Natural killer cell treated with Interleukin-12 subunit alpha and Interleukin-12 subunit beta and Interleukin-15 and Interleukin-18, amount 100 ng/mL, for 72 hours (primary cell): ENCODE measurements around the gene NEK11. TPM values are rescaled to one million over a fixed set of nuclear protein-coding genes. Genes with fewer than 3 reads are reported as not detected.

Experiments used
- ATAC-seq, 2 donors: fragments of 150-1000 bp; cut with Tn5 transposase in 1 of 2; sonication (Bioruptor Pico), chemical (Tn5 transposase) in 1 of 2; 2 replicates each; pipeline ENCODE4 v1.10.0; 2021
- DNase-seq: peaks from one replicate; pipeline ENCODE4 v3.0.0; 2022; ENCODE audit warnings: low spot score
- H3K27ac Mint-ChIP-seq, 2 donors: 1 replicate in 1 of 2; 2 replicates in 1 of 2; pipeline ENCODE4 v1.8.0; 2022; ENCODE audit warnings: mixed read lengths in 2 of 2, mild to moderate bottlenecking in 1 of 2, moderate library complexity in 1 of 2
- H3K27me3 Mint-ChIP-seq, 2 donors: 1 replicate in 1 of 2; 2 replicates in 1 of 2; pipeline ENCODE4 v1.8.0; 2022; ENCODE audit warnings: mixed read lengths in 2 of 2
- H3K36me3 Mint-ChIP-seq: one replicate; pipeline ENCODE4 v1.8.0; 2022; ENCODE audit warnings: mixed read lengths
- H3K4me1 Mint-ChIP-seq, 2 donors: 1 replicate in 1 of 2; 2 replicates in 1 of 2; pipeline ENCODE4 v1.8.0; 2022; ENCODE audit warnings: low read depth in 2 of 2, mixed read lengths in 2 of 2, mild to moderate bottlenecking in 1 of 2
- H3K4me3 Mint-ChIP-seq: one replicate; pipeline ENCODE4 v1.8.0; 2022; ENCODE audit warnings: mixed read lengths
- H3K9me3 Mint-ChIP-seq: 2 replicates; pipeline ENCODE4 v1.8.0; 2022; ENCODE audit warnings: mixed read lengths
- total RNA-seq, 2 donors: library from RNA; stranded (reverse); gene quantifications; one replicate each; pipeline ENCODE4 v1.2.3, GENCODE V29; 2022

NEK11 gene
- total RNA-seq, 2 donors from 2014 or later = 2.0 to 4.1 TPM

GRCh38 chr3:131178710-131179375 lies 152.2 kb downstream of the NEK11 start:
- H3K4me1 Mint-ChIP-seq = peaks cover 7 to 14% of the 10 kb centered on the region in 2 donors
- no peak overlapping the region for H3K27ac Mint-ChIP-seq
- no peak overlapping the region for H3K4me3 Mint-ChIP-seq
- no peak for ATAC-seq
- no peaks in the 10 kb centered on the region for H3K27me3 Mint-ChIP-seq
- H3K36me3 Mint-ChIP-seq = no peaks in the 10 kb centered on the region
- no peaks in the 10 kb centered on the region for H3K9me3 Mint-ChIP-seq
- no peak for DNase-seq

GRCh38 chr3:131192701-131193100 lies 166.0 kb downstream of the NEK11 start:
- H3K27ac Mint-ChIP-seq = no peak overlapping the region
- H3K4me1 Mint-ChIP-seq = no peaks in the 10 kb centered on the region
- no peaks in the 10 kb centered on the region for H3K9me3 Mint-ChIP-seq
- no peak for DNase-seq
- H3K27me3 Mint-ChIP-seq = no peaks in the 10 kb centered on the region
- no peaks in the 10 kb centered on the region for H3K36me3 Mint-ChIP-seq
- H3K4me3 Mint-ChIP-seq = no peak overlapping the region
- no peak for ATAC-seq

- no peaks in the 10 kb centered on the region for H3K27me3 Mint-ChIP-seq
- H3K36me3 Mint-ChIP-seq = no peaks in the 10 kb centered on the region
- ATAC-seq (no peak), DNase-seq (no peak)
- H3K4me3 Mint-ChIP-seq = no peak overlapping the region
- H3K4me1 Mint-ChIP-seq = no peaks in the 10 kb centered on the region
- H3K27ac Mint-ChIP-seq = no peak overlapping the region
- H3K9me3 Mint-ChIP-seq = no peaks in the 10 kb centered on the region
These were observed 167.1 kb downstream of the NEK11 start for GRCh38 chr3:131193641-131194238.

- DNase-seq (no peak), ATAC-seq (no peak)
- Mint-ChIP-seq H3K27me3 (no peaks in the 10 kb centered on the region), H3K36me3 (no peaks in the 10 kb centered on the region), H3K4me1 (no peaks in the 10 kb centered on the region), H3K4me3 (no peak overlapping the region), H3K27ac (no peak overlapping the region), H3K9me3 (no peaks in the 10 kb centered on the region)
These were observed 168.1 kb downstream of the NEK11 start for GRCh38 chr3:131194816-131195215.

- Mint-ChIP-seq H3K27me3 (no peaks in the 10 kb centered on the region), H3K36me3 (no peaks in the 10 kb centered on the region), H3K27ac (no peak overlapping the region), H3K4me1 (peaks cover 0 to 5% of the 10 kb centered on the region in 2 donors), H3K4me3 (no peak overlapping the region), H3K9me3 (no peaks in the 10 kb centered on the region)
- DNase-seq (no peak), ATAC-seq (no peak)
These were observed 174.0 kb downstream of the NEK11 start for GRCh38 chr3:131200636-131201199.

GRCh38 chr3:131216330-131216729 lies 189.7 kb downstream of the NEK11 start:
- Mint-ChIP-seq H3K4me1 (peaks cover 0 to 3% of the 10 kb centered on the region in 2 donors), H3K27ac (no peak overlapping the region)

GRCh38 chr3:131216801-131217200 lies 190.1 kb downstream of the NEK11 start:
- DNase-seq (no peak), ATAC-seq (no peak)
- Mint-ChIP-seq H3K4me1 (peaks cover 0 to 3% of the 10 kb centered on the region in 2 donors), H3K9me3 (no peaks in the 10 kb centered on the region), H3K27ac (no peak overlapping the region), H3K36me3 (peaks cover under 1% of the 10 kb centered on the region), H3K4me3 (no peak overlapping the region), H3K27me3 (peaks cover 2 to 6% of the 10 kb centered on the region in 2 donors)

More at GRCh38 chr3:131216330-131216729, 189.7 kb downstream of the NEK11 start:
- H3K9me3 Mint-ChIP-seq = peaks cover 3% of the 10 kb centered on the region
- H3K4me3 Mint-ChIP-seq = no peak overlapping the region
- peaks cover 5% of the 10 kb centered on the region for H3K36me3 Mint-ChIP-seq
- H3K27me3 Mint-ChIP-seq = peaks cover 7 to 9% of the 10 kb centered on the region in 2 donors
- DNase-seq (no peak), ATAC-seq (no peak)

GRCh38 chr3:131217296-131217741 lies 190.6 kb downstream of the NEK11 start:
- DNase-seq (no peak), ATAC-seq (no peak)
- Mint-ChIP-seq H3K4me3 (no peak overlapping the region), H3K27ac (no peak overlapping the region), H3K4me1 (peaks cover 0 to 3% of the 10 kb centered on the region in 2 donors), H3K36me3 (no peaks in the 10 kb centered on the region), H3K27me3 (peaks cover 0 to 6% of the 10 kb centered on the region in 2 donors), H3K9me3 (no peaks in the 10 kb centered on the region)

GRCh38 chr3:131218196-131218595 lies 191.5 kb downstream of the NEK11 start:
- no peak overlapping the region for H3K4me3 Mint-ChIP-seq
- peak in 1 of 2 donors; percentile 33 for ATAC-seq
- no peaks in the 10 kb centered on the region for H3K9me3 Mint-ChIP-seq
- H3K36me3 Mint-ChIP-seq = no peaks in the 10 kb centered on the region
- no peak overlapping the region for H3K27ac Mint-ChIP-seq
- no peak for DNase-seq
- peaks cover 0 to 6% of the 10 kb centered on the region in 2 donors for H3K27me3 Mint-ChIP-seq
- peaks cover 2 to 5% of the 10 kb centered on the region in 2 donors for H3K4me1 Mint-ChIP-seq

GRCh38 chr3:131221731-131222130 lies 195.1 kb downstream of the NEK11 start:
- Mint-ChIP-seq H3K27me3 (peaks cover 0 to 3% of the 10 kb centered on the region in 2 donors), H3K36me3 (no peaks in the 10 kb centered on the region), H3K27ac (no peak overlapping the region), H3K4me1 (peaks cover 7 to 10% of the 10 kb centered on the region in 2 donors), H3K4me3 (no peak overlapping the region), H3K9me3 (no peaks in the 10 kb centered on the region)
- ATAC-seq = no peak
- no peak for DNase-seq

- ATAC-seq (no peak), DNase-seq (no peak)
- no peaks in the 10 kb centered on the region for H3K9me3 Mint-ChIP-seq
- no peak overlapping the region for H3K4me3 Mint-ChIP-seq
- peaks cover 0 to 3% of the 10 kb centered on the region in 2 donors for H3K27me3 Mint-ChIP-seq
- peaks cover 7 to 10% of the 10 kb centered on the region in 2 donors for H3K4me1 Mint-ChIP-seq
- no peak overlapping the region for H3K27ac Mint-ChIP-seq
- H3K36me3 Mint-ChIP-seq = no peaks in the 10 kb centered on the region
These were observed 195.9 kb downstream of the NEK11 start for GRCh38 chr3:131222599-131222998.

- H3K27me3 Mint-ChIP-seq = no peaks in the 10 kb centered on the region
- H3K27ac Mint-ChIP-seq = no peak overlapping the region
- peak in 1 of 2 donors; percentile 65 for ATAC-seq
- H3K9me3 Mint-ChIP-seq = no peaks in the 10 kb centered on the region
- DNase-seq = no peak
- H3K36me3 Mint-ChIP-seq = no peaks in the 10 kb centered on the region
- H3K4me3 Mint-ChIP-seq = no peak overlapping the region
- peaks cover 7% of the 10 kb centered on the region in 2 donors for H3K4me1 Mint-ChIP-seq
These were observed 197.0 kb downstream of the NEK11 start for GRCh38 chr3:131223373-131224289.

GRCh38 chr3:131224886-131225550 lies 198.3 kb downstream of the NEK11 start:
- Mint-ChIP-seq H3K27ac (no peak overlapping the region), H3K4me1 (peaks cover 7% of the 10 kb centered on the region in 2 donors), H3K36me3 (no peaks in the 10 kb centered on the region), H3K4me3 (no peak overlapping the region), H3K27me3 (no peaks in the 10 kb centered on the region), H3K9me3 (no peaks in the 10 kb centered on the region)
- ATAC-seq = no peak
- DNase-seq = no peak
